Measurements from ENCODE around the gene CCT8L2.
"Not testable (repeated sequence)": the region's sequence is repeated elsewhere in the genome, so short reads cannot be mapped to it uniquely, and the experiment has no call there.

DNA sequence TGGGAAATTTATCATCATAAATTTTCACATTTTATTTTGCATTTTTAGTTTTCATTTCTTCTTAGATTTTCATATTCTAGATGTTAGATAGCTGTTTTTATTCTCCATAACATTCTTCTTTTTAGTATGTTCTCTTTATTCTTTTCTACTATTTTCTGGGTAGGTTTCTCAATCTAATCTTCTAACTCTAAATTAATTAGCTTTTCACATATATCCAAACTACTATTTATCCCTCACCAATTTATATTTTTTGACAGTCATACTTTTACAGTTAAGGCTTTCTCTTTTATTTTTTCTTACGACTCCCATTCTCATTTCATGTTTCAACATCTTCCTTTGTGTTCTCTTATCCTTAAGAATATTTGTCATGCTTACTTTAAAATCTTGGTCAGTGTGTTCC is 35.9 kb upstream of the CCT8L2 start:
- not testable (repeated sequence) for TF ChIP-seq POLR2A (IDR thresholded peaks at IDR 0.05; ENCODE audit: low read length); GATA1 (IDR thresholded peaks at IDR 0.05; ENCODE audit: low read depth, low read length)

All from erythroblast (primary cell).